HepG2 (cell line): ENCODE data around the gene SLC31A2. TPM values are rescaled to one million over a fixed set of nuclear protein-coding genes. Genes with fewer than 3 reads are reported as not detected.
"Not testable (repeated sequence)": the region's sequence is repeated elsewhere in the genome, so short reads cannot be mapped to it uniquely, and the experiment has no call there.

Source experiments
- ATAC-seq: fragments of 200-7000 bp; cut with Tn5 transposase; 3 replicates; pipeline ENCODE4 v1.9.1; 2020; ENCODE audit warnings: mild to moderate bottlenecking, moderate library complexity
- BruUV-seq: library from RNA; stranded (reverse); fragments of 400-500 nt; replicated peaks from 2 replicates; lab custom pipeline; 2021; lab: Mats Ljungman, UMichigan
- CTCF ChIA-PET: fragments of 300-600 bp; formaldehyde crosslinking; extraction: SDS; loops from one replicate; lab custom pipeline; 2021; ENCODE audit warnings: low total read pairs, inconsistent platforms, low intra/inter-chr PET ratio; lab: Yijun Ruan, JAX
- POLR2A ChIA-PET: fragments of 350-600 bp; sonication (Branson Sonifier 250); formaldehyde crosslinking; loops from one replicate; lab custom pipeline; 2020; ENCODE audit warnings: antibody characterized with exemption, inconsistent platforms; lab: Yijun Ruan, JAX
- DNase-seq: peaks from one replicate; pipeline ENCODE4 v3.0.0-alpha.2; 2015; ENCODE audit warnings: low spot score
- FAIRE-seq: peaks from 3 replicates; lab custom pipeline; 2011; peaks lifted over from hg19 to GRCh38; lab: Jason Lieb, UNC
- H2AFZ ChIP-seq: one replicate; pipeline ENCODE4 v1.6.1; 2011; ENCODE audit warnings: low read length, inconsistent platforms
- H3K27ac ChIP-seq: fragments of 300-600 bp; 3 replicates; pipeline ENCODE4 v1.8.0; 2011; ENCODE audit warnings: mixed run types, mild to moderate bottlenecking, mixed read lengths, low read length, inconsistent platforms; ENCODE audit not compliant: insufficient read depth; ENCODE audit errors: extremely low read length
- H3K27me3 ChIP-seq, 2 experiments: fragments of 200-600 bp in 1 of 2; 2 replicates in 1 of 2; 3 replicates in 1 of 2; pipeline versions ENCODE4 v1.6.0 to v1.8.0; 2011; ENCODE audit warnings: low read length in 2 of 2, mild to moderate bottlenecking in 2 of 2, moderate library complexity in 2 of 2, inconsistent platforms in 1 of 2; ENCODE audit not compliant: insufficient read depth in 2 of 2, control insufficient read depth in 1 of 2
- H3K36me3 ChIP-seq, 2 experiments: fragments of 200-600 bp in 1 of 2; replicated peaks in 1 of 2; 2 replicates in 1 of 2; 3 replicates in 1 of 2; pipeline versions ENCODE4 v1.5.1 to v1.8.0; 2011; ENCODE audit warnings: low read length in 2 of 2, inconsistent platforms in 1 of 2; ENCODE audit not compliant: insufficient read depth in 2 of 2, control insufficient read depth in 1 of 2
- H3K4me1 ChIP-seq: 2 replicates; pipeline ENCODE4 v1.5.1; 2012; ENCODE audit warnings: low read length, inconsistent platforms; ENCODE audit not compliant: insufficient read depth
- H3K4me2 ChIP-seq: 2 replicates; pipeline ENCODE4 v1.6.0; 2011; ENCODE audit warnings: low read depth, low read length, inconsistent platforms
- H3K4me3 ChIP-seq, 3 experiments: fragments of 200-600 bp in 1 of 3; sonication (generic), shearing (Covaris generic) in 1 of 3; replicated peaks in 1 of 3; 2 replicates each; pipeline ENCODE4 v1.5.1; 2011 to 2016; ENCODE audit warnings: low read length in 3 of 3, inconsistent platforms in 2 of 3, low read depth in 2 of 3, mild to moderate bottlenecking in 2 of 3, control low read depth in 1 of 3, mixed read lengths in 1 of 3; ENCODE audit not compliant: insufficient read depth in 1 of 3
- H3K79me2 ChIP-seq: one replicate; pipeline ENCODE4 v1.6.1; 2011; ENCODE audit warnings: low read length, inconsistent platforms; ENCODE audit not compliant: insufficient read depth
- H3K9ac ChIP-seq: 2 replicates; pipeline ENCODE4 v1.6.0; 2011; ENCODE audit warnings: mild to moderate bottlenecking, low read depth, low read length, inconsistent platforms; ENCODE audit not compliant: insufficient read depth
- H3K9me3 ChIP-seq: 2 replicates; pipeline ENCODE4 v1.5.1; 2012; ENCODE audit warnings: mild to moderate bottlenecking, low read length
- H4K20me1 ChIP-seq: 2 replicates; pipeline ENCODE4 v1.6.0; 2011; ENCODE audit warnings: inconsistent platforms, mild to moderate bottlenecking, low read length, moderate library complexity; ENCODE audit not compliant: insufficient read depth
- NFKB2 ChIP-seq: sonication (generic); formaldehyde crosslinking; IDR thresholded peaks from 2 replicates; pipeline ENCODE4 v1.4.0; 2020; ENCODE audit warnings: missing genetic modification reagents, borderline replicate concordance
- THAP11 ChIP-seq: IDR thresholded peaks from 2 replicates; pipeline ENCODE4 v1.6.1; 2016; ENCODE audit warnings: missing biosample characterization, missing genetic modification reagents
- ZNF580 ChIP-seq: IDR thresholded peaks from 2 replicates; pipeline ENCODE4 v1.6.1; 2016; ENCODE audit warnings: low read depth, borderline replicate concordance
- WGBS: methylation state at CpG from one replicate; pipeline ENCODE4 v1.1.6; 2017; ENCODE audit warnings: low lambda C conversion rate; 5-methylcytosine and 5-hydroxymethylcytosine counted together
- in situ Hi-C: cut with HindIII; loops from 2 replicates; pipeline ENCODE4 v1.10.0; 2017; ENCODE audit warnings: low pct_unique_long_range_greater_than_20kb; ENCODE audit not compliant: extremely low pct_ligation_motif_present
- intact Hi-C: fragments of 100-400 bp; cut with micrococcal nuclease; formaldehyde crosslinking; loops from one replicate; pipeline ENCODE4 v1.10.0; 2022; ENCODE audit not compliant: unreplicated experiment
- polyA plus RNA-seq, 8 experiments: library from polyadenylated mRNA; depleted of rRNA in 3 of 8; stranded (reverse) in 7 of 8; unstranded in 1 of 8; fragments of >200 nt; fragmentation: Illumina TruSeq in 4 of 8; extraction: Trizol in 4 of 8; gene quantifications; 2 replicates each; pipeline versions ENCODE4 v1.2.1 to v1.2.3, GENCODE V29; 2011 to 2016; ENCODE audit warnings: low read depth in 4 of 8, missing spikeins in 1 of 8, mixed read lengths in 1 of 8; ENCODE audit not compliant: insufficient read depth in 1 of 8
- total RNA-seq, 5 experiments: library from RNA; depleted of rRNA; stranded (reverse); fragments of >200 nt; fragmentation: Illumina TruSeq; extraction: Trizol; gene quantifications; 2 replicates each; pipeline ENCODE4 v1.2.3, GENCODE V29; 2016; ENCODE audit warnings: low read depth in 1 of 5

SLC31A2 gene
- total and polyA plus RNA-seq, 2 of the 13 experiments (the other 11 are each of a cell fraction or from before 2014, with no cell fraction given), result 9.3 to 10.2 TPM

DNA sequence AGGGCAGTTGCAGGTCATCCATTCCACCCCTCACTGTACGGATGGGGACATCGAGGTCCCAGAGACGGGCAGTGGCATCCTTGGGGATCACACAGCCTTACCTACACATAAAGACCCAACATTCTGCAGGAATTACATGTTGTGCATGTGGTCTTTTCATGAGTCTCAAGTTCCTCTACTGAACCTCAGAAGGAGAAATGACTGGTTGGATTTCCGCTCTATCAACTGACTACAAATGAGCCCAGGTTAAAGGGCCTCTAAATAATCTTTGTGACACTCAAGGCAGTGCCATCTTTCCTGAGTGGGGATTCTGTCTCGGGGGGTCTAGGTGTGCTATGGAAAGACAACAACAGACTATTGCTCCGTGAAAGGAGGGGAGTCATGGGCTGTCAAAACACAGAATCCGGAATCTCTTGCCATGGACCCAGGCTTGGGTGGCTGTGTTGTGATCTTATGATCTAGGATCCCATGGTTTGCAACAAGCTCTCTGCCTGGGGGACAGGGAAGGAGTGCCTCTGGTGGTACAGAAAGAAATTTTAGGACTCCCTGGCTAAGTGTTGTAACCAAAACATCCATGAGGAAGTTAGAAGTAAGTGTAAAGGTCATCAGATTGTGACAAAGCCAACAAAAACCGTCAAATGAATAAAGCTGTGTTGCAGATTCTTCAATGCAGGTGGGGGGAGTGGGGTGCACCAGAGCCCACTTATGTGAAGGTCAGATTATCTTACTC lies 1.9 kb upstream of the SLC31A2 start:
- Histone ChIP-seq H3K9me3 (no peaks in the 10 kb centered on the region), H3K27ac (no peak overlapping the region), H3K79me2 (no peaks in the 10 kb centered on the region), H2AFZ (no peak overlapping the region), H3K4me3 (no peak overlapping the region; a peak in 1 of 6 replicates), H3K4me2 (peak overlapping the region; percentile 63), H3K4me1 (peaks cover 61% of the 10 kb centered on the region), H3K27me3 (no peaks in the 10 kb centered on the region; a peak in 3 of 5 replicates), H3K36me3 (no peaks in the 10 kb centered on the region; a peak in 1 of 5 replicates), H3K9ac (no peak overlapping the region), H4K20me1 (no peaks in the 10 kb centered on the region)
- peak; percentile 35 for DNase-seq
- no TSS peak for BruUV-seq
- no peak for FAIRE-seq
- ChIA-PET POLR2A (interaction anchor here (0.9 to 3.1 kb wide), 2 partner anchors 10 to 74 kb away, joined by 3 to 20 read pairs; no protein-coding TSS in a partner anchor), CTCF (no interaction called here)
- in situ Hi-C loops, result no loop called here
- WGBS, result 71% methylated on average over 8 of the region's 8 CpGs
- no peak for ATAC-seq
- intact Hi-C loops, result no loop called here
- no peak for TF ChIP-seq ZNF580
- 0 out of 2 replicates have a peak, but pooled peaks have one; percentile 14 for TF ChIP-seq THAP11 (CRISPR knock-in tag)
- TF ChIP-seq NFKB2 (CRISPR knock-in tag), result 0 out of 2 replicates have a peak, but pooled peaks have one; percentile 15

- H3K4me3 ChIP-seq, H3K27ac ChIP-seq, BruUV-seq, H2AFZ ChIP-seq, H3K27me3 ChIP-seq, FAIRE-seq, H3K9ac ChIP-seq, DNase-seq, H4K20me1 ChIP-seq, CTCF ChIA-PET, in situ Hi-C loops, intact Hi-C loops, H3K9me3 ChIP-seq, H3K36me3 ChIP-seq, ATAC-seq, H3K79me2 ChIP-seq: not testable (repeated sequence)
- POLR2A ChIA-PET, result interaction anchor here (0.9 to 3.1 kb wide), 2 partner anchors 10 to 73 kb away, joined by 3 to 20 read pairs; no protein-coding TSS in a partner anchor
- Histone ChIP-seq H3K4me1 (peaks cover 67% of the 10 kb centered on the region), H3K4me2 (peak overlapping the region; percentile 63)
- 86% methylated on average over 10 of the region's 10 CpGs for WGBS
These were observed 1.2 kb upstream of the SLC31A2 start for GRCh38 chr9:113149561-113149960.
